GM13976 (cell line): ENCODE results near the gene SLC6A4.
A peak's percentile ranks its signal among the peaks of the same experiment; 100 is the strongest.

Experiments used
- DNase-seq: peaks from one replicate; pipeline ENCODE4 v3.0.0; 2012; ENCODE audit warnings: low spot score
- in situ Hi-C: fragments of 300-500 bp; cut with MboI; formaldehyde crosslinking; loops from one replicate; pipeline ENCODE4 v1.12.0; 2022; ENCODE audit warnings: low sequenced_read_pairs, mixed read lengths, inconsistent platforms; ENCODE audit not compliant: unreplicated experiment
- TF ChIP-seq, protein P1 (sequence below): IDR thresholded peaks from 2 replicates; pipeline ENCODE4 v1.5.1; 2012; ENCODE audit warnings: borderline replicate concordance, mild to moderate bottlenecking; ENCODE audit not compliant: insufficient read depth; ENCODE audit errors: extremely low read depth, missing control alignments, control extremely low read depth

The SLC6A4 gene

DNA sequence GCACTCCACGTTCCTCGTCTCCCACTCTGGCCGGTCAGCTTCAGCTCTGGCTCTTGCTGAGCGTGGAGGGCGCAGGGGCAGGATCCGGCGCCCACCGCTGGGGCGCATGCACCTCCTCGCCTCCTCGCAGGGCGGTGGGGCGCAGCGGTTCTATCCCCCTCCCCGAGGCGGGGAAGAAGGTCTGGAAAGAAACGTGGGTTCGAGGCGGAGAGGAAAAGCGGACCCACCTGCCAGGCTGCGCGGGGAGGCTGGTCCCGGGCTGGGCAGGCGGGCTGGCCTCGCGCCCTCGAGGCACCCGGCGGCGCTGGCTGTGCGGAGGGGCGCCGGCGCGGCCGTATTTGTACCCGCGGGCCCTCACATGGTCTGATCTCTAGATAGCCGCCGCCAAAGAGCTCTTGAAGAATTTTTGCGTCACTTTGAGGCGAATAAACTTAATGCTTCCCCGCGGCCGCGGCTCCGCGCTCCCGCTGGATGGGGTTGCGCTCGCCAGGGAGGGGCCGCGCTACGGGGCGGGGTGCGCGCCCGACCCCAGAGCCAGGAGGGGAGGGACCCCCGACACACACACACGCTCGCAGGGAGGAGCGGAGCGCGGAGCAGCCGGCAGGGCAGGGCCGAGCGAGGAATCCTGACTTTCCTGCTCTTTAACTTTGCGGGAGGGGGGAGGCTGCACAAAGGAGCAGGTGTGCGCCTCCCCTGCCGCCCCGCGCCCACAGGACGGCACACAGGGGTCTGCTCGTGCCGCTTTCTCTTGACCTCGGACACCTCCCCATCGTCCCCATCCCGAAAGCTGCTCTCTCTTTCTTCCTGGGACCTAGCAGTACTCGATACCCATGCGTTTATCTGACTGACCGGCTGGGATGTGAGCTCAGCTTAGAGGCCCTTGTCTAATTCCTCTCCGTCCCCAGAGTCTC lies at the start of gene SLC6A4:
TSS of gene SLC6A4 (minus strand) at position 312 of the 911 bp plus-strand sequence. CDS start 13,739 bp downstream, outside the sequence.
- TF ChIP-seq, protein P1, sequence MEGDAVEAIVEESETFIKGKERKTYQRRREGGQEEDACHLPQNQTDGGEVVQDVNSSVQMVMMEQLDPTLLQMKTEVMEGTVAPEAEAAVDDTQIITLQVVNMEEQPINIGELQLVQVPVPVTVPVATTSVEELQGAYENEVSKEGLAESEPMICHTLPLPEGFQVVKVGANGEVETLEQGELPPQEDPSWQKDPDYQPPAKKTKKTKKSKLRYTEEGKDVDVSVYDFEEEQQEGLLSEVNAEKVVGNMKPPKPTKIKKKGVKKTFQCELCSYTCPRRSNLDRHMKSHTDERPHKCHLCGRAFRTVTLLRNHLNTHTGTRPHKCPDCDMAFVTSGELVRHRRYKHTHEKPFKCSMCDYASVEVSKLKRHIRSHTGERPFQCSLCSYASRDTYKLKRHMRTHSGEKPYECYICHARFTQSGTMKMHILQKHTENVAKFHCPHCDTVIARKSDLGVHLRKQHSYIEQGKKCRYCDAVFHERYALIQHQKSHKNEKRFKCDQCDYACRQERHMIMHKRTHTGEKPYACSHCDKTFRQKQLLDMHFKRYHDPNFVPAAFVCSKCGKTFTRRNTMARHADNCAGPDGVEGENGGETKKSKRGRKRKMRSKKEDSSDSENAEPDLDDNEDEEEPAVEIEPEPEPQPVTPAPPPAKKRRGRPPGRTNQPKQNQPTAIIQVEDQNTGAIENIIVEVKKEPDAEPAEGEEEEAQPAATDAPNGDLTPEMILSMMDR = no peak
- in situ Hi-C loops = no loop called here
- DNase-seq = peak; percentile 62

DNA sequence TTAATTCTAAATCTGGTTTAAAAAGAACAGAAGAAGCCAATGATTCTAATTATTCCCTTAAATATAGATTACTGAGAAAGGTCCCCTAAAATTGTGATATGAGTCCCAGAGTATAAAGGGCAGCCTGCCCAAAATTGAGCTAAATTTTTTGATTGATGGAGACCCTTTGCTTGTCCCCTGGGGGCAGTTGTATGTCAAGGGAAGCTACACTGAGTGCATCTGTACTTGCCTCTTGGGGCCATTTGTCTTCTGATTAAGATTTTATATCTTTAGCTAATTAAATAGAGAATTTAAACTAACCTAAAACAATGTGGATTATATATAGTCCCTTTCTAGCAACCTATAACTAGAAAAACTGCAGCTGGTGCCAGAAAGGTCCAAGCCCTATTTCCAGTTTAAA lies 43.7 kb upstream of the SLC6A4 start:
- in situ Hi-C loops = no loop called here
- no peak for DNase-seq
- TF ChIP-seq, protein P1 = no peak

DNA sequence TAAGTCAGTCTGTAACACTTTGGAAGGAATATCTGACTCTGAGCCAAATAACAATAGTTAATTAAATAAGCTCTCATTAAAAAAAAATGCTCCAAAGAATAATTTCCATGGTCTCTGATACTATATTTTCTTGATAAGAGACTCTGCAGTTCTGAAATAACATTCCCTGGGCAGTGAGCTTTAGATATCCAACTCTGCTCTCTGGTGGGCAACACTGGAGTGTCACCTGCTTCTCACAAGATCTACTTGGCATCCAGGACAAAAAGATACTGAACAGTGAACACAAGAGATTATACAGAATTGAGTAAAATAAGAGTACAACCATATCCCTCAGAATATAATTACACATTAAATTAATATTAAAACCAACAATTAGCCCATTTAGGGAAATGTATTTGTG lies 42.5 kb upstream of the SLC6A4 start:
- TF ChIP-seq, protein P1 = no peak
- in situ Hi-C loops = no loop called here
- DNase-seq = no peak

DNA sequence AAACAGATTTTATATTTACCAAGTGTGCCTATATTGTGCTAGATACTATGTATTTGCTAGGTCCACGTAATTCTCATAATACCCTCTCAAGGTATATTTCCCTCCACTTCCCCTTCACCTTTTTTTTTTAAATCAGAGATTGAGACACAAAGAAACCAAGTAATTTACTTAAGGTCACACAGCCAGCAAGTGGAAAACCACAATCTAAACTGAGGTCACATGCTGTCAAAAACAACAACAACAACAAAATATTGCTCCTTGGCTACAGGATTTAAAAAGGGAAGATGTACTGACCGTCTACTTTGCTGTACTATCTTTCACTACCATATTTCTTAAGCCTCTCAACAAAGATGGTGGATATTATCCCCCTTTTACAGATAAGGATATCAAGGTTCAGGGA lies 40.4 kb upstream of the SLC6A4 start:
- TF ChIP-seq, protein P1 = no peak
- DNase-seq = no peak
- in situ Hi-C loops = no loop called here

DNA sequence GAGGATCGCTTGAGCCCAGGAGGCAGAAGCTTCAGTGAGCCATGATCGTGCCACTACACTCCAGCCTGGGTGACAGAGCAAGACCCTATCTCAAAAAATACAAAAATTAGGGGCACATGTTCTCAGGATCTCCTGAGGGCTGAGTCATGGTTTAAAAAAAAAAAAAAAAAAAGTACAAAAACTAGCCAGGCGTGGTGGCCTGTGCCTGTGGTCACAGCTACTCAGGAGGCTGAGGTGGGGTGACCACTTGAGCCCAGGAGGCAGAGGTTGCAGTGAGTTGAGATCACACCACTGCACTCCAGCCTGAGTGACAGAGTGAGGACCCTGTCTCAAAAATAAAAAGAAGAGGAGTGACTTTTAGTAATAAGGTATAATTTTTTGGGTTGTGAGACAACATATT lies 39.4 kb upstream of the SLC6A4 start:
- TF ChIP-seq, protein P1 = no peak
- DNase-seq = no peak
- in situ Hi-C loops = no loop called here

DNA sequence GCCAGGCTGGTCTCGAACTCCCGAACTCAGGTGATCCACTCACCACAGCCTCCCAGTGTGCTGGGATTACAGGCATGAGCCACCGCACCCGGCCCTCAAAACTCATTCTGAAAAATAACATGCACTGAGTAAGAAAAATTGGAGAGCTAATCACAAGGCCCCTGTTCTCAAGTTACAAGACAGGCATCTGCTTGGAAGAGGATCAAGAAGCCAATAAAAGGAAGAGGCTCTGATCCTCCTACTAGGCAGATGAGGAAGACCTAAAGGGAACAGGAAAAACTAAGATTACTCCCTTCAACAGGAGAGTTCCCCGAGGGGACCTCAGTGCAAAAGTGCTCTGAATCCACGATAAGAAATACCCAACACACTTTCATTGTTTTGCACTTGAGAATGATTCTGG lies 37.9 kb upstream of the SLC6A4 start:
- in situ Hi-C loops = no loop called here
- TF ChIP-seq, protein P1 = no peak
- DNase-seq = no peak
